ENCODE measurements around the gene HSPA14. TPM values are rescaled to one million over a fixed set of nuclear protein-coding genes. Genes with fewer than 3 reads are reported as not detected.

HSPA14 gene
- total and polyA plus RNA-seq, 2 of the 8 experiments (the other 6 are each of a cell fraction or from before 2014, with no cell fraction given): 20.5 to 36.4 TPM

- no peak for TF ChIP-seq ZNF274 (IDR thresholded peaks at IDR 0.05; ENCODE audit: borderline replicate concordance, extremely low read depth, low read length)
- TF ChIP-seq TAF1 (IDR thresholded peaks at IDR 0.05; ENCODE audit: low read depth, low read length): no peak
- TF ChIP-seq SP1 (IDR thresholded peaks at IDR 0.05; ENCODE audit: low read depth, low read length): no peak
- no peak for TF ChIP-seq EZH2 (IDR thresholded peaks at IDR 0.05; ENCODE audit: low read depth, low read length, severe bottlenecking)
- no peak for TF ChIP-seq JUN (IDR thresholded peaks at IDR 0.05; ENCODE audit: low read depth, low read length)
Measured at GRCh38 chr10:14826076-14826829, 11.9 kb upstream of the HSPA14 start (continued).

Data from H1 (cell line).